ENCODE measurements around the gene RPP40.

Gene RPP40

DNA sequence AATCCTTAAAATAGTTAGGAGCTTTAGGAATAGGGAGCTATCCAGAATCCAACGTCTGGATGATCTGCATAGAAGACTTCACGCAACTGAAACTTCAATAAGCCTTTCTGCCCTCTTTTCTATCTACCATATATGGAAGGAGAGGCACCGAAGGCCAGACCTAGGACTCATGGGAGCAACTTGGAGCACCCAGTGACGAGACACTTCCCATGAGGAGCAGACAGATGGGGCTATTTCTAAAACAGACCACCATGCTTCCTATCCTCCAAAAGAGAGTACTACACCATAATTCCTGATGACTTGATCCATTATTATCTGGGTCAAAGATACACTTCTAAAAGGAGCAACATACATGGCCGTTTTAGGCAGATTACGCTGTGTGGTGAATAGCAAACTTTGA, 6.0 kb downstream of the RPP40 start:
- TF ChIP-seq ZNF274 (IDR thresholded peaks at IDR 0.05; ENCODE audit: low read depth, low read length), result no peak
- H3K4me3 ChIP-seq (ENCODE audit: low read length), result no peak overlapping the region

DNA sequence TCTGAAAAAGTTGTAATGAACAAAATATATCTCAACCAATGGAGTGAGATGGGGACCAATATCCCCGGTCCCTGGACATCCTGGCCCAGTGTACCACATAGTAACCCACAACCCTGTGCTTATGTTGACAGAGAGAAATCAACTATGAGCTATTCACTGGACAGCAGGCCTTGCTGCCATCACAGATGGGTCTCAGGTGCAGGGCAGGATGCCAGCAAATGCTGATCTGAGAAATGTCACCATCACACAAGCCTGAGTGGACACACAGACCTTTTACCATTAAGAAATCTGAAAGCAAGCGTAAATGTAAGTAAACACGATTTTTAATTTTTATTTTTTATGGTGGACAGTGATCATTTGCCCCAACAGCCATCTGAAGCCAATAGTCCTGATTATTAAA, 9.1 kb downstream of the RPP40 start:
- H3K4me3 ChIP-seq (ENCODE audit: low read length), result no peak overlapping the region
- no peak for TF ChIP-seq ZNF274 (IDR thresholded peaks at IDR 0.05; ENCODE audit: low read depth, low read length)

DNA sequence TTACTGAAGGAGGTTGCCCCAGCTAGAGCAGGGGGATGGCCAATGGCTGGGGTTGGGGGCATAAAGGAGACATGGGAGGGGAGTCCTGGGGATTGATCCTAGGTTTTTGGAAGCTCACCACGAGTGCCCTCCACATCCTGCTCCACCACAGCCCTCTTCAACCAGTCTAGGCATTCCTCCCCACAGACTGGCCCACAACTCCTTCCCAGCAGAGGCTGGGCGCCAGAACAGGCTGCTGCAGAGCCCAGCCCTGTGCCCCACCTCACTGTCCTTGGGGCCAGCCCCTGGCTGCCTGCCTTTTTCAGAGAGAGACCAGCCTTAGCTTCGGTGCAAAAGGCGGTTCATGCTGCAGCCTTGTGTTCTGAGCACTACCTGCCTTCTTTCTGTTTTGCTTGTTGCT, 16.4 kb downstream of the RPP40 start:
- no peak overlapping the region for H3K4me3 ChIP-seq (ENCODE audit: low read length)
- TF ChIP-seq ZNF274 (IDR thresholded peaks at IDR 0.05; ENCODE audit: low read depth, low read length), result no peak

DNA sequence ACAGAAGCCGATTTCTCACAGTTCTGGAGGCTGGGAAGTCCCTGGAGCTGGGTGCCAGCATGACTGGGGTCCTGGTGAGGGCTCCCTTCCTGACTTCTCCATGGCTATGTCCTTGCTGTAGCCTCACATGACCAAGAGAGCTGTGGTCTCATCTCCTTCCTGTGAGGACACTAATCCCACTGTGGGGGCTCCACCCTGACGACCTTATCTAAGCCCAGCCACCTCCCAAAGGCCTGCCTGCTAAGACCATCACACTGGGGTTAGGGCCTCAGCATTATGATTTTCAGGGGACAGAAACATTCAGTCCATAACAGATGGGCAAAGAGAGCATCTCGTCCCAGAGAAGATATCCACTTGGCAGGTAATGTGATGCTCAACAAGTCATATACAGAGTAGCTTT, 16.8 kb downstream of the RPP40 start:
- H3K4me3 ChIP-seq (ENCODE audit: low read length), result no peak overlapping the region
- no peak for TF ChIP-seq ZNF274 (IDR thresholded peaks at IDR 0.05; ENCODE audit: low read depth, low read length)

DNA sequence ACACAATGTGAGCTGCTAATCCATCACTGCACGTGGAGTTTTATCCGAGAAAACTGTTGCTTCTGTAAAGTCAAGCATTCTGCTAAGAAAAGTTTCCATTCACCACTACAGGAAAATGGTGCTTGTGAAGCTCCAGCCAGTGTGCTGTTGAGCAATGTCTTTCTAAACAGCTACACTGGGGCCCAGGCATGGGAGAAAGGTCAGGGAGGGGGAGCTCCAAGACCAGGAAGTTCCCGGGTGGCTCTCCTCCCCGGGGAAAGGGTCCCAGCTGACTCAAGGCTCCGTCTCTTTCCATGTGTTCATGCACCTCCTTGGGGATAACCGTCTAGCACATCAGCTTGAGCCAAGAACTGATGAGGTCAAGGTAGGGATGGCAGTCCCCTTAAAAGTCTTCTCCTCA, 20.5 kb downstream of the RPP40 start:
- H3K4me3 ChIP-seq (ENCODE audit: low read length), result no peak overlapping the region
- no peak for TF ChIP-seq ZNF274 (IDR thresholded peaks at IDR 0.05; ENCODE audit: low read depth, low read length)

DNA sequence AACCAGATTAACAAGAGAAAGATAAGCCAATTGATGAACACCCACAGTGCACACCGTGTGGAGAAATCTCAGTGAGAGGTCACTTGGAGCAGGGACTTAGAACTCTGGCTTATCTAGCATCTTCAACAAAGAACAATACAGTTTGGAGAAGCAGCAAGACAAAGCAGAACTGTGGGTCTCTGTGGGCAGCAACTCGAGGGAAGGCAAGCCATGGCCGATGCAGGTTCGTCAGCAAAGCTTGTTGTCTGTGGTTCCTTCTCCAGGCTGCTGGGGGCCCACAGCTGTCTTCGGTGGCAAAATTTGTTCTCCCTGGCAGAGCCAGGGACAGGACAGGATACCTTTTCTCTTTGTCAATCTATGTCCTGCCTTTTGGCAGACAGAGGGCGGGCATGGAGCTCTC, 22.1 kb downstream of the RPP40 start:
- TF ChIP-seq ZNF274 (IDR thresholded peaks at IDR 0.05; ENCODE audit: low read depth, low read length), result no peak
- H3K4me3 ChIP-seq (ENCODE audit: low read length), result no peak overlapping the region

DNA sequence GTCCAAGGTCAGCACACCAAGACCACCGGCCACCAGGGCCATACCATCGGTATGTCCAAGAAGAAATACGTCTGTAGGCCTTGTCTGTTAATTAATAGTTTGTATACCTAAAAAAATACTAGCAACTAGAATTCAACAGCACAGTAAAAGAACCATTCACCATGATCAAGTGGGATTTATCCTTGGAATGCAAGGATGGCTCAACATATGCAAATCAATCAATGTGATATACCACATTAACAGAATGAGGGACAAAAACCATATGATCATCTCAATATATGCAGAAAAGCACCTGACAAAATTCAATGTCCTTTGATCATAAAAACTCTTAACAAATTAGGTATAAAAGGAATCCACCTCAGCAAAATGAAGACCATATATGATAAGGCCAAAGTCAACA, 24.4 kb downstream of the RPP40 start:
- TF ChIP-seq ZNF274 (IDR thresholded peaks at IDR 0.05; ENCODE audit: low read depth, low read length), result no peak
- no peak overlapping the region for H3K4me3 ChIP-seq (ENCODE audit: low read length)

DNA sequence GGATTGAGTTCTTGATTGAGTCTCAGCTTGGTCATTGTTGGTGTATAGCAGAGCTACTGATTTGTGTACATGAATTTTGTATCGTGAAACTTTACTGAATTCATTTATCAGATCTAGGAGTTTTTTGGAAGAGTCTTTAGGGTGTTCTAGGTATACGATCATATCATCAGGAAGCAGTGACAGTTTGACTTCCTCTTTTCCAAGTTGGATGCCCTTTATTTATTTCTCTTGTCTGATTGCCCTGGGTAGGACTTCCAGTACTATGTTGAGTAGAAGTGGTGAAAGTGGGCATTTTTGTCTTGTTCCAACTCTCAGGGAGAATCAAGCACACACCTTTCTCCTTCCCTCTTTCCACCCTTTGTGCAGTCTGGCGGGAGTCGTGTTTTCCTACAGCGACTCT, 26.4 kb downstream of the RPP40 start:
- no peak for TF ChIP-seq ZNF274 (IDR thresholded peaks at IDR 0.05; ENCODE audit: low read depth, low read length)
- no peak overlapping the region for H3K4me3 ChIP-seq (ENCODE audit: low read length)

DNA sequence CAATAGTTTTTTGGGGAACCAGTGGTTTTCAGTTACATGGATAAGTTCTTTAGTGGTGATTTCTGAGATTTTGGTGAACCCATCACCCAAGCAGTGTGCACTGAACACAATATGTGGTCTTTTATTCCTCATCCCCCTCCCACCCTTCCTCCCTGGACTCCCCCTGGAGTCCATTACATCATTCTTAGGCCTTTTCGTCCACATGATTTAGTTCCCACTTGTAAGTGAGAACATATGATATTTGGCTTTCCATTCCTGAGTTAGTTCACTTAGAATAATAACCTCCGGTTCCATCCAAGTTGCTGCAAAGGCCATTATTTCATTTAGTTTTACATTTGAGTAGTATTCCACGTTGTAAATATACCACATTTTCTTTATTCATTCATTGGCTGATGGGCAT, 28.3 kb downstream of the RPP40 start:
- no peak overlapping the region for H3K4me3 ChIP-seq (ENCODE audit: low read length)
- TF ChIP-seq ZNF274 (IDR thresholded peaks at IDR 0.05; ENCODE audit: low read depth, low read length), result no peak

DNA sequence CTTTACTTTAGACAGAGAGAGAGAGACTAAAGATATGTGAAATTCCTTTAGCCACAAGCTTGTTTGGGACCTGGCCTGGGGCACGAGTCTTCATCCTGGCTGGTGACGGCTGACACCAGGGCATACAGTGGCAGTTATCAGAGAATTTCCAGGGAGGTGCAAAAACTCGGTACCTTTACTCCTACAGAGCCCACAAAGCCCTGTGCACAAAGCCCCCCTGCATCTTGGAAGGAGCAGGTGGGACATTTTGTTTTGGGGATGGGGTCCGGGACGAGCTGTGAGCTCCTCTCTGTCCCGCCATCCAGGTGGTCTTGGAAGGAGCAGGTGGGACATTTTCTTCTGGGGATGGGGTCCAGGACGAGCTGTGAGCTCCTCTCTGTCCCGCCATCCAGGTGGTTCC, 28.9 kb downstream of the RPP40 start:
- no peak overlapping the region for H3K4me3 ChIP-seq (ENCODE audit: low read length)
- no peak for TF ChIP-seq ZNF274 (IDR thresholded peaks at IDR 0.05; ENCODE audit: low read depth, low read length)

DNA sequence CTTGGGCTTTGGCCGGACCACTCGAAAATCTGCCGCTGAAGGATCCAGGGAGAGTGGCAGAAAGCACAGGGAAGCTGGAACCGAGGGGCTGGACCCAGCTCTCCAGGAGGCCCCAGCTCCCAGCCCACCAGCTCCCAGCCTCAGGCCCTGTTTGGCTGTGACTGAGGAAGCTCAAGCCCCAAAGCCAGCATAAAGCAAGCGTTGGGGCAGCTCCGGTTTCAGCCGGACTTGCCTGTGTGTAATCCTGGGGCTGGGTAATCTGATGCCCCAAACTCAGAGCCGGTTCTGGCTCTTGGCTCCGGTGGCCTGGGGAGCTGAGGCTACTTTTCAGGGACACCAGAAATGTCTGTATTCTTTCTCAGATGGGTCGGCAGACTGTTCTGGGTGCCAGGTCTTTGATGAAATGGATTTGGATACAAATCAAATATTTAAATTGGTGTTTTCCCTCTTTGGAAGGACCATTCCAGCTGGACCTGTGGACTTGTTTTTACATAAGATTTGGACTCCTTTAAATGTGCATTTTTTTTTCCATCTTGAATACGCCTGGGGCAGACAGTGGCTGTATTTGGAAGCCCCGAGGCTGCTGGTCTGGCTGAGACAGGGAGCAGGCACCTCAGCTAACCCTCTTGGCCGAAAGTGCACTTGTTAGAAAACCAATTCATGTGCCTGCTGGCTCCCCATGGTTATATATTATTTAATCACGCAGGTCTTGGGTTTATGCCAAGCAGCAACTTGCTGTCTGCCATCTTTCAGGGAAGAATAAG, 29.7 kb downstream of the RPP40 start:
- TF ChIP-seq ZNF274 (IDR thresholded peaks at IDR 0.05; ENCODE audit: low read depth, low read length), result no peak
- no peak overlapping the region for H3K4me3 ChIP-seq (ENCODE audit: low read length)

DNA sequence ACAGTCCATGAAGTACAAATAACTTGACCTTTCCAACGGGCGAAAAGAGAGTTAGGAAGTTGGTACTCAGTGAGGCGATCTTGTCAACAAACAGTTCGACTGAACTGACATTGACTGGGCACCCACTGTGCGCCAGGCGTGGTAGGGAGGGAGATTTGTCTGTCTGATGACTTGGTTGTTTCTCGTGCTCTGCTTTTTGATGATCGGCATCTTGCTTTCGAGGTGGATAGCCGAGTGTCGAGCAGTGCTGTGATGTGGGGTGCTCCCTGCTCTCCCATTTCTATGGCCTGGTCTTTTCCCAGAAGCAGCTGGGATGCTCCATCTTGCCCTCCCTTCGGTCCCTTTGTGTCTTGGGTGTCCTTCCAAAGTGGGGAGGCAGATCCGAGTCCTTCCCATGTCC, 30.4 kb downstream of the RPP40 start:
- no peak overlapping the region for H3K4me3 ChIP-seq (ENCODE audit: low read length)
- TF ChIP-seq ZNF274 (IDR thresholded peaks at IDR 0.05; ENCODE audit: low read depth, low read length), result no peak

DNA sequence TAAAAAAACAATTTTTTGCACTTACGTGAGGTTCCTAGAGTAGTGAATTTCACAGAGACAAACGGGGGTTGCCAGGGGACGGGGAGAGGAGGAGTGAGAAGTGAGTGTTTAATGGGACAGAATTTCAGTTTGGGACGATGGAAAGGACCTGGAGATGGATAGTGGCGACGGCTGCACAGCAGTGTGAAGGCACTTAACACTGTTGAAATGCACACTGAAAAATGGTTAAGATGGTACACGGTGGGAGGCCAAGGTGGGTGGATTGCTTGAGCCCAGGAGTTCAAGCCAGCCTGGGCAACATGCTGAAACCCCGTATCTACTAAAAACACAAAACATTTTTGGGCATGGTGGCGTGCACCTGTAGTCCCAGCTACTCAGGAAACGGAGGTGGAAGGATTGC, 31.4 kb downstream of the RPP40 start:
- no peak overlapping the region for H3K4me3 ChIP-seq (ENCODE audit: low read length)
- TF ChIP-seq ZNF274 (IDR thresholded peaks at IDR 0.05; ENCODE audit: low read depth, low read length), result no peak

DNA sequence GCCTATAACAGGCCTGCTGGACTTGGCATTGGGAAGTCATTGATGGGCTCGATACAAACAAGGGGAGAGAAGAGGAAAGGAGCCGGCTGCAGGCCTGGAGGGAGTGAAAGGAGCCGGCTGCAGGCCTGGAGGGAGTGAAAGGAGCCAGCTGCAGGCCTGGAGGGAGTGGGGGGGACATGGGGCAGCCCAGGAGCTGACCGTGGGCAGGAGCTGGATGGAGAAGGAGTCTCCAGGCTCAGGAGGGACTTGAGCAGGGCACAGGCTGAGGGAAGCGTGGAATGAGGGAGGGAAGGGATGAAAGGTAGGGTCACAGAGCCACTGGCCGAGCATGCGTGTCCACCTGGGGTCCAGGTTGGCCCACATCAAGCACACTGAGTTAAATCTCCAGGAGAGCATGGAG, 32.0 kb downstream of the RPP40 start:
- TF ChIP-seq ZNF274 (IDR thresholded peaks at IDR 0.05; ENCODE audit: low read depth, low read length), result no peak
- H3K4me3 ChIP-seq (ENCODE audit: low read length), result no peak overlapping the region

DNA sequence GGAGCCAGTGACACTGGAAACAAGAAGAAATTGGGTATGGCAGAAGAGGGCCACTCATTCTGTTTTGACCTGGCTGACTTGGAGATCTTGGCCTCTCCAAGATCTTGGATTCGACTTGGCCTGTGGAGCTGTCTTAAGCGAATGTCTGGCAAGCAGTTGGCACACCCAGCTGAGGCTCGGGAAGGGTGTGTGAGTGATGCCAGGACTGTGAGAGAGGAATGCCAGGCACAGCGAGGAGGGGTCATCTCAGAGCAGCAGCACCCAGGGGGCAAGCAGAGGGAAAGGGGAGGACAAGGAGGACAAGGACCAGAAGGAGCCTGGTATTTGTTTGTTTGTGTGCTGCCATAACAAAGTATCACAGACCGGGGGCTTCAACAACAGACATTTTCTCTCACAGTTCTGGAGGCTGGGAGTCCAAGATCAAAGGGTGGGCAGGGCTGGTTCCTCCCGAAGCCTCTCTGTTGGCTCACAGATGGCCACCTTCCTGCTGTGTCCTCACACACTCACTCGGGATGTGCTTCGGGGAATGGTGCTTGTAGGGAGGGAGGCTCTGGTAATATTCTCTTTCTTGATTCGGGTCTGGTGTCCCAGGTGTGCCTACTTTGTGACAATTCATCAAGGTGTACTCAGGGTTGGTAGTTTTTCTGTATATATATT, 33.0 kb downstream of the RPP40 start:
- H3K4me3 ChIP-seq (ENCODE audit: low read length), result no peak overlapping the region
- TF ChIP-seq ZNF274 (IDR thresholded peaks at IDR 0.05; ENCODE audit: low read depth, low read length), result no peak

Measured in GM08714 (cell line).